Sigmoid colon (tissue), 4 donors: ENCODE measurements around the gene KSR1.

Experiments used
- CTCF ChIP-seq, 4 experiments: fragments of 450-650 bp in 3 of 4; fragments of 200-600 bp in 1 of 4; IDR thresholded peaks; one replicate each; pipeline ENCODE4 v1.5.1; 2016 to 2019; ENCODE audit warnings: antibody characterized with exemption in 4 of 4, mild to moderate bottlenecking in 3 of 4, moderate library complexity in 2 of 4
- EP300 ChIP-seq, 4 donors: sonication (generic); formaldehyde crosslinking; IDR thresholded peaks; one replicate each; pipeline ENCODE4 v1.6.1; 2017; ENCODE audit warnings: antibody characterized with exemption in 4 of 4

GRCh38 chr17:27495460-27495859 lies 39.2 kb downstream of the KSR1 start:
- TF ChIP-seq EP300 (IDR thresholded peaks at IDR 0.05) (no peak), CTCF (IDR thresholded peaks at IDR 0.05) (no peak)
